ENCODE results near the gene ANTKMT.
A peak's percentile ranks its signal among the peaks of the same experiment; 100 is the strongest.

ANTKMT gene

GRCh38 chr16:720990-721764, at the start of gene ANTKMT:
TSS of gene ANTKMT (plus strand) at chr16:721146. CDS start at chr16:721275, 129 bp downstream.
- peak; percentile 82 for DNase-seq

- no peak for DNase-seq
These were observed 49.4 kb upstream of the ANTKMT start for GRCh38 chr16:671353-672131.

- DNase-seq, result no peak
These were observed 48.6 kb upstream of the ANTKMT start for GRCh38 chr16:672371-672770.

GRCh38 chr16:672851-673250, 48.1 kb upstream of the ANTKMT start:
- no peak for DNase-seq

GRCh38 chr16:673399-673991, 47.5 kb upstream of the ANTKMT start:
- DNase-seq, result no peak

- DNase-seq, result no peak
These were observed 46.6 kb upstream of the ANTKMT start for GRCh38 chr16:674214-674881.

GRCh38 chr16:674968-675883, 45.7 kb upstream of the ANTKMT start, which contains the start of gene RHBDL1:
TSS of gene RHBDL1 (plus strand) at chr16:675671. CDS start at chr16:675791, 120 bp downstream.
- no peak for DNase-seq

GRCh38 chr16:675884-676564, 44.9 kb upstream of the ANTKMT start:
- no peak for DNase-seq

- no peak for DNase-seq
These were observed 44.4 kb upstream of the ANTKMT start for GRCh38 chr16:676565-676902.

GRCh38 chr16:676913-677312, 44.0 kb upstream of the ANTKMT start:
- no peak for DNase-seq

GRCh38 chr16:677316-678190, 43.4 kb upstream of the ANTKMT start:
- no peak for DNase-seq

- no peak for DNase-seq
These were observed 42.6 kb upstream of the ANTKMT start for GRCh38 chr16:678209-678857.

- DNase-seq, result peak; percentile 86
These were observed 41.8 kb upstream of the ANTKMT start for GRCh38 chr16:678858-679813.

GRCh38 chr16:679814-680624, 40.9 kb upstream of the ANTKMT start, which contains the start of gene STUB1:
TSS of gene STUB1 (plus strand) at chr16:680410. CDS start at chr16:680526, 116 bp downstream.
- DNase-seq, result peak; percentile 87

- no peak for DNase-seq
These were observed 40.4 kb upstream of the ANTKMT start for GRCh38 chr16:680625-680945.

GRCh38 chr16:680967-681745, 39.8 kb upstream of the ANTKMT start:
- DNase-seq, result no peak

All from NCI-H2227 treated with DMSO at 0.1 percent for 48 hours (cell line).